ENCODE results near the gene SLC39A11.
A peak's percentile ranks its signal among the peaks of the same experiment; 100 is the strongest.
"Not testable (repeated sequence)": the region's sequence is repeated elsewhere in the genome, so short reads cannot be mapped to it uniquely, and the experiment has no call there.

SLC39A11 gene

GRCh38 chr17:72710202-72710601 is 382.3 kb downstream of the SLC39A11 start:
- DNase-seq: no peak

GRCh38 chr17:72708682-72709081 is 383.8 kb downstream of the SLC39A11 start:
- DNase-seq: not testable (repeated sequence)

- no peak for DNase-seq
Measured at GRCh38 chr17:72707881-72708280, 384.6 kb downstream of the SLC39A11 start.

GRCh38 chr17:72706396-72706981 is 386.0 kb downstream of the SLC39A11 start:
- DNase-seq: peak; percentile 72

GRCh38 chr17:72705905-72706395 is 386.5 kb downstream of the SLC39A11 start:
- no peak for DNase-seq

- DNase-seq: no peak
Measured at GRCh38 chr17:72702998-72703397, 389.5 kb downstream of the SLC39A11 start.

- DNase-seq: peak; percentile 83
Measured at GRCh38 chr17:72702136-72702735, 390.3 kb downstream of the SLC39A11 start.

- DNase-seq: peak; percentile 25
Measured at GRCh38 chr17:72700226-72700625, 392.3 kb downstream of the SLC39A11 start.

- peak; percentile 75 for DNase-seq
Measured at GRCh38 chr17:72699545-72699944, 392.9 kb downstream of the SLC39A11 start.

GRCh38 chr17:72697602-72698146 is 394.8 kb downstream of the SLC39A11 start:
- no peak for DNase-seq

GRCh38 chr17:72696721-72697120 is 395.8 kb downstream of the SLC39A11 start:
- no peak for DNase-seq

GRCh38 chr17:72696156-72696555 is 396.3 kb downstream of the SLC39A11 start:
- DNase-seq: no peak

- DNase-seq: no peak
Measured at GRCh38 chr17:72693956-72694355, 398.5 kb downstream of the SLC39A11 start.

- peak; percentile 19 for DNase-seq
Measured at GRCh38 chr17:72693151-72693878, 399.2 kb downstream of the SLC39A11 start.

GRCh38 chr17:72692676-72693075 is 399.8 kb downstream of the SLC39A11 start:
- DNase-seq: no peak

GRCh38 chr17:72691586-72691985 is 400.9 kb downstream of the SLC39A11 start:
- peak; percentile 84 for DNase-seq

GRCh38 chr17:72691017-72691416 is 401.5 kb downstream of the SLC39A11 start:
- DNase-seq: no peak

GRCh38 chr17:72687886-72688285 is 404.6 kb downstream of the SLC39A11 start:
- no peak for DNase-seq

GRCh38 chr17:72684405-72685020 is 408.0 kb downstream of the SLC39A11 start:
- no peak for DNase-seq

GRCh38 chr17:72683506-72684404 is 408.7 kb downstream of the SLC39A11 start:
- DNase-seq: peak; percentile 93

GRCh38 chr17:72682605-72683004 is 409.9 kb downstream of the SLC39A11 start:
- DNase-seq: no peak

GRCh38 chr17:72681844-72682243 is 410.6 kb downstream of the SLC39A11 start:
- no peak for DNase-seq
